Measurements from ENCODE around the gene GRIA3. TPM values are rescaled to one million over a fixed set of nuclear protein-coding genes. Genes with fewer than 3 reads are reported as not detected.
"Not testable (repeated sequence)": the region's sequence is repeated elsewhere in the genome, so short reads cannot be mapped to it uniquely, and the experiment has no call there.

GRIA3 gene
- total RNA-seq, 4 donors from 2014 or later, result 0.60 to 2.3 (median 1.0) TPM

DNA sequence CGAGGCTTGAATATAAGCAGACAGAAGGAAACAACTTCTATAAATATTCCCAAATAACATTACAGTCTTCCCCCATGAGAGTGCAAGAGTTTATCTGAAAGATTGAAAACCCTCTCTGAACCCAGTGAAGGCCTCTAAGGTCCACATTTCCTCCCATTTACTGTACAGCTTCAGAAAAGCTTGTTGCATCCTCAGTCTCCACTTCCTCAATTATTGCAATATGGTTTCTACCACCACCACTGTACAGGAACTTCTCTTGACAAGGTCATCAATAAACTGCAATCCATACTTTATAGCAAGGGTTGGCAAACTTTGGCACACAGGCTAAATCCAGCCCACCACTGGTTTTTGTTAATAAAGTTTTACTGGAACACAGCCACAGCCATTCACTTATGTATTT lies 309.8 kb downstream of the GRIA3 start:
- WGBS, 2 donors, result 26 to 57% methylated on average over 1 of the region's 1 CpG
- peaks cover 0 to 4% of the 10 kb centered on the region in 2 donors for H3K27me3 ChIP-seq
- TF ChIP-seq POLR2A (IDR thresholded peaks at IDR 0.05), result no peak
- no peak for TF ChIP-seq EP300 (IDR thresholded peaks at IDR 0.05)
- TF ChIP-seq, protein P1, sequence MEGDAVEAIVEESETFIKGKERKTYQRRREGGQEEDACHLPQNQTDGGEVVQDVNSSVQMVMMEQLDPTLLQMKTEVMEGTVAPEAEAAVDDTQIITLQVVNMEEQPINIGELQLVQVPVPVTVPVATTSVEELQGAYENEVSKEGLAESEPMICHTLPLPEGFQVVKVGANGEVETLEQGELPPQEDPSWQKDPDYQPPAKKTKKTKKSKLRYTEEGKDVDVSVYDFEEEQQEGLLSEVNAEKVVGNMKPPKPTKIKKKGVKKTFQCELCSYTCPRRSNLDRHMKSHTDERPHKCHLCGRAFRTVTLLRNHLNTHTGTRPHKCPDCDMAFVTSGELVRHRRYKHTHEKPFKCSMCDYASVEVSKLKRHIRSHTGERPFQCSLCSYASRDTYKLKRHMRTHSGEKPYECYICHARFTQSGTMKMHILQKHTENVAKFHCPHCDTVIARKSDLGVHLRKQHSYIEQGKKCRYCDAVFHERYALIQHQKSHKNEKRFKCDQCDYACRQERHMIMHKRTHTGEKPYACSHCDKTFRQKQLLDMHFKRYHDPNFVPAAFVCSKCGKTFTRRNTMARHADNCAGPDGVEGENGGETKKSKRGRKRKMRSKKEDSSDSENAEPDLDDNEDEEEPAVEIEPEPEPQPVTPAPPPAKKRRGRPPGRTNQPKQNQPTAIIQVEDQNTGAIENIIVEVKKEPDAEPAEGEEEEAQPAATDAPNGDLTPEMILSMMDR (IDR thresholded peaks at IDR 0.05), result no peak
- H3K9me3 ChIP-seq, result no peaks in the 10 kb centered on the region
- DNase-seq (ENCODE audit: low spot score in 2 of 2), result no peak
- no peaks in the 10 kb centered on the region for H3K36me3 ChIP-seq
- no peak overlapping the region for H3K27ac ChIP-seq
- H3K4me3 ChIP-seq, result no peak overlapping the region
- H3K4me1 ChIP-seq, result no peaks in the 10 kb centered on the region

- no peaks in the 10 kb centered on the region for H3K36me3 ChIP-seq
- no peak for TF ChIP-seq POLR2A (IDR thresholded peaks at IDR 0.05)
- TF ChIP-seq EP300 (IDR thresholded peaks at IDR 0.05), result no peak
- TF ChIP-seq, protein P1 (IDR thresholded peaks at IDR 0.05), result no peak
- WGBS, 2 donors, result 92 to 94% methylated on average over 2 to 6 of the region's 7 CpGs
- no peaks in the 10 kb centered on the region for H3K4me1 ChIP-seq
- no peak overlapping the region for H3K4me3 ChIP-seq
- no peaks in the 10 kb centered on the region for H3K27me3 ChIP-seq
- H3K27ac ChIP-seq, result no peak overlapping the region
- H3K9me3 ChIP-seq, result no peaks in the 10 kb centered on the region
- DNase-seq (ENCODE audit: low spot score in 2 of 2), result no peak
Observed at GRCh38 chrX:123499787-123500186, 315.7 kb downstream of the GRIA3 start.

DNA sequence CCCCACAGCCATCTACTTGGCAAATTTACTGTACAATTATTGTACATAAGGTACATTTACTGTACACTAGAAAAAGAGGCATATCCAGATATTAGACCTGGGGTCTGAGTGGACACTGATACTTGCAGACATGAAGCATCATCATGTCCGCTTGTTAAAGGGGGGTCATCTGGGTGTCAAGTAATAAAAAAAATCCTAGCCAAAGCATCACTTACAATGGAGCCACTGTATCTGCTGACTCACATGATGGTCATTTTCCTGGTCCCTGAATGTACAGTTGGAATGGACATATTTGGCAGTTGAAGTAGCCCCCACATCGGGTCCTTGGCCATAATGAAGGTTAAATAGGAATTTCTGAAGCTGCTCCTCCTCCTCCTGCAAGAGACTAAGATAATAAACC lies 320.0 kb downstream of the GRIA3 start:
- no peaks in the 10 kb centered on the region for H3K9me3 ChIP-seq
- WGBS, 2 donors, result 75 to 77% methylated on average over 2 of the region's 2 CpGs
- H3K4me3 ChIP-seq, result no peak overlapping the region
- TF ChIP-seq, protein P1 (IDR thresholded peaks at IDR 0.05), result no peak
- TF ChIP-seq POLR2A (IDR thresholded peaks at IDR 0.05) (no peak), EP300 (IDR thresholded peaks at IDR 0.05) (no peak)
- H3K4me1 ChIP-seq, result no peaks in the 10 kb centered on the region
- DNase-seq (ENCODE audit: low spot score in 2 of 2), result no peak
- no peaks in the 10 kb centered on the region for H3K36me3 ChIP-seq
- H3K27me3 ChIP-seq, result no peaks in the 10 kb centered on the region
- H3K27ac ChIP-seq, result no peak overlapping the region

DNA sequence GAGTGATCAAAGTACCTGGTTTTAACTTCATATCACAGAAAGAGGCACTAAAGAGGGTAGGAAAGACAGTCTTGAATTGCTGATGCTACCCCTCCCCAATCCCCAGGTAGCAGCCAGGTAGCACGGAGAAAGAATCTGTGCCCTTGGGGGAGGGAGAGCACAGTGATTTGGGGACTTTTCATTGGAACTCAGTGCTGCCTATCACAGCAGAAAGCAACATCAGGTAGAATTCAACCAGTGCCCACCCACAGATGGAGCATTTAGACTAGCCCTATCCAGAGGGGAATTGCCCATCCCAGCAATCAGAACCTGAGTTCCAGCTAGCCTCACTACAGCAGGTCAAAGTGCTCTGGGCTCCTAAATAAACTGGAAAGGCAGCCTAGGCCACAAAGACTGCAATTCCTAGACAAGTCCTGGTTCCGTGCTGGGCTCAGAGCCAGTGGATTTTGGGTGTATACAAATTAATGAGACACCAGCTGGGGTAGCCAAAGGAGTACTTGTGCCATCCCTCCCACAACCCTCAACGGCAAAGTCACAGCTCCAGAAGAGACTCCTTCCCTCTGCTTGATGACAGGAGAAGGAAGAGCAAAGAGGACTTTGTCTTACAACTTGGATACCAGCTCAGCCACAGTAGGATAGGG lies 320.7 kb downstream of the GRIA3 start:
- H3K27me3 ChIP-seq, result no peaks in the 10 kb centered on the region
- TF ChIP-seq POLR2A (IDR thresholded peaks at IDR 0.05) (no peak), EP300 (IDR thresholded peaks at IDR 0.05) (no peak)
- TF ChIP-seq, protein P1 (IDR thresholded peaks at IDR 0.05), result no peak
- no peaks in the 10 kb centered on the region for H3K9me3 ChIP-seq
- no peak for DNase-seq (ENCODE audit: low spot score in 2 of 2)
- H3K36me3 ChIP-seq, result no peaks in the 10 kb centered on the region
- no peak overlapping the region for H3K27ac ChIP-seq
- no peaks in the 10 kb centered on the region for H3K4me1 ChIP-seq
- H3K4me3 ChIP-seq, result no peak overlapping the region
- 17 to 61% methylated on average over 1 to 3 of the region's 3 CpGs for WGBS, 2 donors

GRCh38 chrX:123513585-123514278 lies 329.7 kb downstream of the GRIA3 start:
- 62 to 75% methylated on average over 6 of the region's 6 CpGs for WGBS, 2 donors
- Histone ChIP-seq H3K9me3 (no peaks in the 10 kb centered on the region), H3K4me3 (no peak overlapping the region), H3K36me3 (no peaks in the 10 kb centered on the region), H3K4me1 (no peaks in the 10 kb centered on the region), H3K27me3 (no peaks in the 10 kb centered on the region), H3K27ac (no peak overlapping the region)
- no peak for TF ChIP-seq EP300 (IDR thresholded peaks at IDR 0.05)
- no peak for TF ChIP-seq POLR2A (IDR thresholded peaks at IDR 0.05)
- TF ChIP-seq, protein P1 (IDR thresholded peaks at IDR 0.05), result no peak
- DNase-seq (ENCODE audit: low spot score in 2 of 2), result no peak

DNA sequence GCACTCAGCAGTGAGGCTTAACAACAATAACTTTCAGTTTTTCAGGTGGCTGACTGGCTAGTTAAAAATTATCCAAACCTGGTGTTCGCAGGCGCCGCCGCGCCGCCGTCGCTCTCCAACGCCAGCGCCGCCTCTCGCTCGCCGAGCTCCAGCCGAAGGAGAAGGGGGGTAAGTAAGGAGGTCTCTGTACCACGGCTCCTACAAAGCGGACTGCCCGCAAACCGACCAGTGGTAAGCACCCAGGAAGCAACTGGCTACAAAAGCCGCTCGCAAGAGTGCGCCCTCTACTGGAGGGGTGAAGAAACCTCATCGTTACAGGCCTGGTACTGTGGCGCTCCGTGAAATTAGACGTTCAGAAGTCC lies 330.2 kb downstream of the GRIA3 start:
- H3K4me3 ChIP-seq, result not testable (repeated sequence)

More for the DNA sequence above, 330.2 kb downstream of the GRIA3 start:
- H3K9me3 ChIP-seq; H3K4me1 ChIP-seq; H3K36me3 ChIP-seq; DNase-seq (ENCODE audit: low spot score in 2 of 2); H3K27me3 ChIP-seq; H3K27ac ChIP-seq: not testable (repeated sequence)
- 72 to 82% methylated on average over 16 to 26 of the region's 26 CpGs for WGBS, 2 donors
